HepG2 (cell line): Measurements from ENCODE around the gene AHR. TPM values are rescaled to one million over a fixed set of nuclear protein-coding genes. Genes with fewer than 3 reads are reported as not detected.

Experiments used
- ATAC-seq: fragments of 200-7000 bp; cut with Tn5 transposase; 3 replicates; pipeline ENCODE4 v1.9.1; 2020; ENCODE audit warnings: mild to moderate bottlenecking, moderate library complexity
- BruUV-seq: library from RNA; stranded (reverse); fragments of 400-500 nt; replicated peaks from 2 replicates; lab custom pipeline; 2021; lab: Mats Ljungman, UMichigan
- CTCF ChIA-PET: fragments of 300-600 bp; formaldehyde crosslinking; extraction: SDS; loops from one replicate; lab custom pipeline; 2021; ENCODE audit warnings: low total read pairs, inconsistent platforms, low intra/inter-chr PET ratio; lab: Yijun Ruan, JAX
- POLR2A ChIA-PET: fragments of 350-600 bp; sonication (Branson Sonifier 250); formaldehyde crosslinking; loops from one replicate; lab custom pipeline; 2020; ENCODE audit warnings: antibody characterized with exemption, inconsistent platforms; lab: Yijun Ruan, JAX
- DNase-seq: peaks from one replicate; pipeline ENCODE4 v3.0.0-alpha.2; 2015; ENCODE audit warnings: low spot score
- FAIRE-seq: peaks from 3 replicates; lab custom pipeline; 2011; peaks lifted over from hg19 to GRCh38; lab: Jason Lieb, UNC
- H2AFZ ChIP-seq: one replicate; pipeline ENCODE4 v1.6.1; 2011; ENCODE audit warnings: low read length, inconsistent platforms
- H3K27ac ChIP-seq: fragments of 300-600 bp; 3 replicates; pipeline ENCODE4 v1.8.0; 2011; ENCODE audit warnings: mixed run types, mild to moderate bottlenecking, mixed read lengths, low read length, inconsistent platforms; ENCODE audit not compliant: insufficient read depth; ENCODE audit errors: extremely low read length
- H3K27me3 ChIP-seq, 2 experiments: fragments of 200-600 bp in 1 of 2; 2 replicates in 1 of 2; 3 replicates in 1 of 2; pipeline versions ENCODE4 v1.6.0 to v1.8.0; 2011; ENCODE audit warnings: low read length in 2 of 2, mild to moderate bottlenecking in 2 of 2, moderate library complexity in 2 of 2, inconsistent platforms in 1 of 2; ENCODE audit not compliant: insufficient read depth in 2 of 2, control insufficient read depth in 1 of 2
- H3K36me3 ChIP-seq, 2 experiments: fragments of 200-600 bp in 1 of 2; replicated peaks in 1 of 2; 2 replicates in 1 of 2; 3 replicates in 1 of 2; pipeline versions ENCODE4 v1.5.1 to v1.8.0; 2011; ENCODE audit warnings: low read length in 2 of 2, inconsistent platforms in 1 of 2; ENCODE audit not compliant: insufficient read depth in 2 of 2, control insufficient read depth in 1 of 2
- H3K4me1 ChIP-seq: 2 replicates; pipeline ENCODE4 v1.5.1; 2012; ENCODE audit warnings: low read length, inconsistent platforms; ENCODE audit not compliant: insufficient read depth
- H3K4me2 ChIP-seq: 2 replicates; pipeline ENCODE4 v1.6.0; 2011; ENCODE audit warnings: low read depth, low read length, inconsistent platforms
- H3K4me3 ChIP-seq, 3 experiments: fragments of 200-600 bp in 1 of 3; sonication (generic), shearing (Covaris generic) in 1 of 3; replicated peaks in 1 of 3; 2 replicates each; pipeline ENCODE4 v1.5.1; 2011 to 2016; ENCODE audit warnings: low read length in 3 of 3, inconsistent platforms in 2 of 3, low read depth in 2 of 3, mild to moderate bottlenecking in 2 of 3, control low read depth in 1 of 3, mixed read lengths in 1 of 3; ENCODE audit not compliant: insufficient read depth in 1 of 3
- H3K79me2 ChIP-seq: one replicate; pipeline ENCODE4 v1.6.1; 2011; ENCODE audit warnings: low read length, inconsistent platforms; ENCODE audit not compliant: insufficient read depth
- H3K9ac ChIP-seq: 2 replicates; pipeline ENCODE4 v1.6.0; 2011; ENCODE audit warnings: mild to moderate bottlenecking, low read depth, low read length, inconsistent platforms; ENCODE audit not compliant: insufficient read depth
- H3K9me3 ChIP-seq: 2 replicates; pipeline ENCODE4 v1.5.1; 2012; ENCODE audit warnings: mild to moderate bottlenecking, low read length
- H4K20me1 ChIP-seq: 2 replicates; pipeline ENCODE4 v1.6.0; 2011; ENCODE audit warnings: inconsistent platforms, mild to moderate bottlenecking, low read length, moderate library complexity; ENCODE audit not compliant: insufficient read depth
- BCL6 ChIP-seq: IDR thresholded peaks from 2 replicates; pipeline ENCODE4 v1.6.1; 2016; ENCODE audit warnings: missing genetic modification reagents, missing compliant biosample characterization
- DNMT3B ChIP-seq: conservative IDR thresholded peaks from 2 replicates; pipeline ENCODE4 v1.6.1; 2016; ENCODE audit warnings: missing biosample characterization, control low read depth
- GATA4 ChIP-seq: sonication (generic); IDR thresholded peaks from 2 replicates; pipeline ENCODE4 v1.6.1; 2016; ENCODE audit warnings: antibody characterized with exemption, low read depth, borderline replicate concordance
- HNRNPLL ChIP-seq: fragments of 200-400 bp; formaldehyde crosslinking; IDR thresholded peaks from 2 replicates; pipeline ENCODE4 v1.6.1; 2017; ENCODE audit warnings: mild to moderate bottlenecking, low read depth, low read length; ENCODE audit not compliant: poor library complexity, severe bottlenecking
- JARID2 ChIP-seq: sonication (generic); formaldehyde crosslinking; IDR thresholded peaks from 2 replicates; pipeline ENCODE4 v1.8.1; 2023; ENCODE audit warnings: missing genetic modification reagents, inconsistent platforms; ENCODE audit not compliant: insufficient replicate concordance
- MATR3 ChIP-seq: sonication (generic); formaldehyde crosslinking; IDR thresholded peaks from 2 replicates; pipeline ENCODE4 v1.4.0; 2020; ENCODE audit warnings: missing genetic modification reagents
- RFX3 ChIP-seq: IDR thresholded peaks from 2 replicates; pipeline ENCODE4 v1.6.1; 2016; ENCODE audit warnings: missing biosample characterization, missing genetic modification reagents
- RNF2 ChIP-seq: fragments of 450-650 bp; conservative IDR thresholded peaks from 2 replicates; pipeline ENCODE4 v1.6.1; 2016; ENCODE audit warnings: low read depth
- SAFB2 ChIP-seq: sonication (generic); formaldehyde crosslinking; IDR thresholded peaks from 2 replicates; pipeline ENCODE4 v1.5.1; 2020; ENCODE audit warnings: missing genetic modification reagents, low read depth, mild to moderate bottlenecking, borderline replicate concordance
- TRIM24 ChIP-seq: sonication (generic); formaldehyde crosslinking; IDR thresholded peaks from 2 replicates; pipeline ENCODE4 v1.8.0; 2022; ENCODE audit warnings: mild to moderate bottlenecking, missing genetic modification reagents
- ZMAT5 ChIP-seq: sonication (generic); formaldehyde crosslinking; IDR thresholded peaks from 2 replicates; pipeline ENCODE4 v1.5.0; 2020; ENCODE audit warnings: mild to moderate bottlenecking, low read depth, missing genetic modification reagents, borderline replicate concordance
- ZNF136 ChIP-seq: sonication (generic); formaldehyde crosslinking; IDR thresholded peaks from 2 replicates; pipeline ENCODE4 v1.8.1; 2022; ENCODE audit warnings: low read depth, mild to moderate bottlenecking, moderate library complexity, missing genetic modification reagents
- ZNF253 ChIP-seq: sonication (generic); formaldehyde crosslinking; IDR thresholded peaks from 2 replicates; pipeline ENCODE4 v1.8.0; 2022; ENCODE audit warnings: mild to moderate bottlenecking, missing genetic modification reagents, borderline replicate concordance
- ZNF407 ChIP-seq: sonication (generic); formaldehyde crosslinking; IDR thresholded peaks from one replicate; pipeline ENCODE4 v1.5.1; 2020; ENCODE audit warnings: mild to moderate bottlenecking, missing genetic modification reagents; ENCODE audit errors: not compliant biosample characterization
- ZNF562 ChIP-seq: sonication (generic); formaldehyde crosslinking; IDR thresholded peaks from 2 replicates; pipeline ENCODE4 v1.8.0; 2022; ENCODE audit warnings: missing genetic modification reagents, borderline replicate concordance
- ZNF619 ChIP-seq: sonication (generic); formaldehyde crosslinking; IDR thresholded peaks from 2 replicates; pipeline ENCODE4 v1.4.0; 2020; ENCODE audit warnings: mild to moderate bottlenecking, missing genetic modification reagents
- ZNF768 ChIP-seq: sonication (generic); formaldehyde crosslinking; IDR thresholded peaks from 2 replicates; pipeline ENCODE4 v1.4.0; 2020; ENCODE audit warnings: missing genetic modification reagents
- ZNF773 ChIP-seq: sonication (generic); formaldehyde crosslinking; IDR thresholded peaks from 2 replicates; pipeline ENCODE4 v1.4.0; 2020; ENCODE audit warnings: missing genetic modification reagents, borderline replicate concordance
- WGBS: methylation state at CpG from one replicate; pipeline ENCODE4 v1.1.6; 2017; ENCODE audit warnings: low lambda C conversion rate; 5-methylcytosine and 5-hydroxymethylcytosine counted together
- in situ Hi-C: cut with HindIII; loops from 2 replicates; pipeline ENCODE4 v1.10.0; 2017; ENCODE audit warnings: low pct_unique_long_range_greater_than_20kb; ENCODE audit not compliant: extremely low pct_ligation_motif_present
- intact Hi-C: fragments of 100-400 bp; cut with micrococcal nuclease; formaldehyde crosslinking; loops from one replicate; pipeline ENCODE4 v1.10.0; 2022; ENCODE audit not compliant: unreplicated experiment
- polyA plus RNA-seq, 8 experiments: library from polyadenylated mRNA; depleted of rRNA in 3 of 8; stranded (reverse) in 7 of 8; unstranded in 1 of 8; fragments of >200 nt; fragmentation: Illumina TruSeq in 4 of 8; extraction: Trizol in 4 of 8; gene quantifications; 2 replicates each; pipeline versions ENCODE4 v1.2.1 to v1.2.3, GENCODE V29; 2011 to 2016; ENCODE audit warnings: low read depth in 4 of 8, missing spikeins in 1 of 8, mixed read lengths in 1 of 8; ENCODE audit not compliant: insufficient read depth in 1 of 8
- total RNA-seq, 5 experiments: library from RNA; depleted of rRNA; stranded (reverse); fragments of >200 nt; fragmentation: Illumina TruSeq; extraction: Trizol; gene quantifications; 2 replicates each; pipeline ENCODE4 v1.2.3, GENCODE V29; 2016; ENCODE audit warnings: low read depth in 1 of 5

The AHR gene
- total and polyA plus RNA-seq, 2 of the 13 experiments (the other 11 are each of a cell fraction or from before 2014, with no cell fraction given): 9.0 to 31.3 TPM

GRCh38 chr7:17357952-17358351 is 59.5 kb downstream of the AHR start:
- no peaks in the 10 kb centered on the region for H3K79me2 ChIP-seq
- no peaks in the 10 kb centered on the region for H3K9me3 ChIP-seq
- H3K4me3 ChIP-seq: no peak overlapping the region
- ATAC-seq: no peak
- no peaks in the 10 kb centered on the region for H3K4me1 ChIP-seq
- ChIA-PET POLR2A (no interaction called here), CTCF (no interaction called here)
- TF ChIP-seq JARID2 (CRISPR knock-in tag): no peak
- no peak for TF ChIP-seq ZNF768 (CRISPR knock-in tag)
- TF ChIP-seq MATR3 (CRISPR knock-in tag): no peak
- no peak for TF ChIP-seq HNRNPLL
- TF ChIP-seq RFX3: no peak
- no peak for TF ChIP-seq ZNF253
- no peak for TF ChIP-seq RNF2
- no peak for TF ChIP-seq ZNF773 (CRISPR knock-in tag)
- TF ChIP-seq ZNF619: no peak
- TF ChIP-seq SAFB2 (CRISPR knock-in tag): no peak
- no peak for TF ChIP-seq ZNF407 (CRISPR knock-in tag)
- no peak for TF ChIP-seq DNMT3B (CRISPR knock-in tag)
- no peak for TF ChIP-seq ZNF562 (CRISPR knock-in tag)
- TF ChIP-seq GATA4: no peak
- no peak for TF ChIP-seq BCL6 (CRISPR knock-in tag)
- no peak for TF ChIP-seq ZNF136
- TF ChIP-seq TRIM24 (CRISPR knock-in tag): no peak
- no peak for TF ChIP-seq ZMAT5
- no peaks in the 10 kb centered on the region for H3K36me3 ChIP-seq
- DNase-seq: no peak
- FAIRE-seq: no peak
- H3K9ac ChIP-seq: no peak overlapping the region
- H4K20me1 ChIP-seq: no peaks in the 10 kb centered on the region
- 85% methylated on average over 2 of the region's 2 CpGs for WGBS
- no peak overlapping the region for H3K27ac ChIP-seq
- BruUV-seq: no TSS peak
- in situ Hi-C loops (no loop called here), intact Hi-C loops (no loop called here)
- no peak overlapping the region for H3K4me2 ChIP-seq
- H3K27me3 ChIP-seq: no peaks in the 10 kb centered on the region
- no peak overlapping the region for H2AFZ ChIP-seq
